Measurements from ENCODE around the gene RMND5B.

DNA sequence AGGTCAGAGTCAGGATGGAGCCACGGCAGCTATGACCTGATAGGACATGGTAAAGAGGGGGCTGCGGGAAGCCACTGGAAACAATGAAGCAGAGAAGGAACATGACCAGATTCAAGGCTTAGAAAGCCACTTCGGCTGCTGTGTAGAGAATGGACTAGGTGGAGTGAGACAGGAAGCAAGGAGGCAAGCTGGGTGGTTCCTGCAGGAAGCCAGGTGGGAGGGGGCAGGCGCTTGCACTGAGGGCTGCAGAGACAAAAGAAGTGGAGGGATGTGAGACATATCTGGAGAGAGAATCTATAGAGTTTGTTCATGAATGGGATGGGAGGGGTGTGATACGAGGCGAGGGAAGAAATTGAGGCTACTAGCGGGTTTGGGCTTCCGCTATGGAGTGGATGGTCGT, 36.5 kb upstream of the RMND5B start:
- TF ChIP-seq, protein P1, sequence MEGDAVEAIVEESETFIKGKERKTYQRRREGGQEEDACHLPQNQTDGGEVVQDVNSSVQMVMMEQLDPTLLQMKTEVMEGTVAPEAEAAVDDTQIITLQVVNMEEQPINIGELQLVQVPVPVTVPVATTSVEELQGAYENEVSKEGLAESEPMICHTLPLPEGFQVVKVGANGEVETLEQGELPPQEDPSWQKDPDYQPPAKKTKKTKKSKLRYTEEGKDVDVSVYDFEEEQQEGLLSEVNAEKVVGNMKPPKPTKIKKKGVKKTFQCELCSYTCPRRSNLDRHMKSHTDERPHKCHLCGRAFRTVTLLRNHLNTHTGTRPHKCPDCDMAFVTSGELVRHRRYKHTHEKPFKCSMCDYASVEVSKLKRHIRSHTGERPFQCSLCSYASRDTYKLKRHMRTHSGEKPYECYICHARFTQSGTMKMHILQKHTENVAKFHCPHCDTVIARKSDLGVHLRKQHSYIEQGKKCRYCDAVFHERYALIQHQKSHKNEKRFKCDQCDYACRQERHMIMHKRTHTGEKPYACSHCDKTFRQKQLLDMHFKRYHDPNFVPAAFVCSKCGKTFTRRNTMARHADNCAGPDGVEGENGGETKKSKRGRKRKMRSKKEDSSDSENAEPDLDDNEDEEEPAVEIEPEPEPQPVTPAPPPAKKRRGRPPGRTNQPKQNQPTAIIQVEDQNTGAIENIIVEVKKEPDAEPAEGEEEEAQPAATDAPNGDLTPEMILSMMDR (IDR thresholded peaks at IDR 0.05) = no peak
- TF ChIP-seq POLR2A (IDR thresholded peaks at IDR 0.05) = no peak

Measured in body of pancreas (tissue), 4 donors.